Astrocyte (in vitro differentiated cells and primary cell): Measurements from ENCODE around the gene AGPAT3. TPM values are rescaled to one million over a fixed set of nuclear protein-coding genes. Genes with fewer than 3 reads are reported as not detected.

ENCODE experiments used
- DNase-seq: peaks from one replicate; pipeline ENCODE4 v3.0.0-alpha.2; 2010; ENCODE audit warnings: low read depth
- FAIRE-seq: peaks from 2 replicates; lab custom pipeline; 2011; peaks lifted over from hg19 to GRCh38; lab: Jason Lieb, UNC
- H2AFZ ChIP-seq: 2 replicates; pipeline ENCODE4 v1.6.0; 2012; ENCODE audit warnings: low read depth, low read length, inconsistent platforms
- H3K27ac ChIP-seq: 2 replicates; pipeline ENCODE4 v1.5.1; 2011; ENCODE audit warnings: low read depth, low read length, inconsistent platforms
- H3K27me3 ChIP-seq: 2 replicates; pipeline ENCODE4 v1.6.0; 2011; ENCODE audit warnings: low read length, inconsistent platforms; ENCODE audit not compliant: insufficient read depth
- H3K36me3 ChIP-seq: 2 replicates; pipeline ENCODE4 v1.5.1; 2011; ENCODE audit warnings: low read length, inconsistent platforms; ENCODE audit not compliant: insufficient read depth
- H3K4me1 ChIP-seq: 2 replicates; pipeline ENCODE4 v1.5.1; 2011; ENCODE audit warnings: low read length, inconsistent platforms; ENCODE audit not compliant: insufficient read depth
- H3K4me2 ChIP-seq: 2 replicates; pipeline ENCODE4 v1.6.0; 2012; ENCODE audit warnings: low read length, inconsistent platforms
- H3K4me3 ChIP-seq: 2 replicates; pipeline ENCODE4 v1.5.1; 2011; ENCODE audit warnings: low read depth, mild to moderate bottlenecking, low read length, inconsistent platforms; ENCODE audit not compliant: insufficient read depth
- H3K79me2 ChIP-seq: 2 replicates; pipeline ENCODE4 v1.6.0; 2012; ENCODE audit warnings: mild to moderate bottlenecking, low read length, inconsistent platforms; ENCODE audit not compliant: insufficient read depth
- H3K9ac ChIP-seq: 2 replicates; pipeline ENCODE4 v1.6.0; 2012; ENCODE audit warnings: mild to moderate bottlenecking, low read length, inconsistent platforms
- H3K9me3 ChIP-seq: 2 replicates; pipeline ENCODE4 v1.5.1; 2012; ENCODE audit warnings: low read depth, mild to moderate bottlenecking, low read length, inconsistent platforms; ENCODE audit not compliant: insufficient read depth
- H4K20me1 ChIP-seq: 2 replicates; pipeline ENCODE4 v1.6.0; 2012; ENCODE audit warnings: low read length, inconsistent platforms; ENCODE audit not compliant: insufficient read depth
- H3K27ac Mint-ChIP-seq: one replicate; pipeline ENCODE4 v1.8.0; 2021; ENCODE audit warnings: mild to moderate bottlenecking, mixed read lengths; ENCODE audit not compliant: unreplicated experiment
- H3K27me3 Mint-ChIP-seq: one replicate; pipeline ENCODE4 v1.8.0; 2021; ENCODE audit warnings: low read depth, mixed read lengths; ENCODE audit not compliant: unreplicated experiment
- H3K36me3 Mint-ChIP-seq: one replicate; pipeline ENCODE4 v1.8.0; 2021; ENCODE audit warnings: low read depth, mixed read lengths; ENCODE audit not compliant: unreplicated experiment
- H3K4me1 Mint-ChIP-seq: one replicate; pipeline ENCODE4 v1.8.0; 2021; ENCODE audit warnings: low read depth, mixed read lengths; ENCODE audit not compliant: unreplicated experiment
- H3K4me3 Mint-ChIP-seq: one replicate; pipeline ENCODE4 v1.8.0; 2021; ENCODE audit warnings: mild to moderate bottlenecking, moderate library complexity, mixed read lengths; ENCODE audit not compliant: unreplicated experiment
- H3K9me3 Mint-ChIP-seq: one replicate; pipeline ENCODE4 v1.8.0; 2021; ENCODE audit warnings: mild to moderate bottlenecking, mixed read lengths; ENCODE audit not compliant: unreplicated experiment
- CTCF ChIP-seq: IDR thresholded peaks from 2 replicates; pipeline ENCODE4 v1.5.1; 2011; ENCODE audit warnings: low read depth, mild to moderate bottlenecking, inconsistent platforms, low read length, moderate library complexity; ENCODE audit not compliant: insufficient read depth
- EZH2 ChIP-seq: IDR thresholded peaks from 2 replicates; pipeline ENCODE4 v1.6.1; 2012; ENCODE audit warnings: mild to moderate bottlenecking, low read length, inconsistent platforms; ENCODE audit not compliant: insufficient read depth
- total RNA-seq: library from RNA; stranded (reverse); gene quantifications from 2 replicates; pipeline ENCODE4 v1.2.1, GENCODE V29; 2021

Gene AGPAT3
- total RNA-seq, 1 donor from 2014 or later, result 34.7 TPM

- Histone ChIP-seq H3K79me2 (no peaks in the 10 kb centered on the region), H3K4me3 (no peak overlapping the region), H3K36me3 (no peaks in the 10 kb centered on the region), H3K27me3 (peaks cover 6% of the 10 kb centered on the region), H2AFZ (no peak overlapping the region), H3K4me1 (peaks cover 9% of the 10 kb centered on the region), H4K20me1 (no peaks in the 10 kb centered on the region), H3K4me2 (no peak overlapping the region), H3K27ac (no peak overlapping the region), H3K9ac (no peak overlapping the region), H3K9me3 (peaks cover 2% of the 10 kb centered on the region)
- Mint-ChIP-seq H3K4me1 (peaks cover 5% of the 10 kb centered on the region), H3K27me3 (peaks cover 13% of the 10 kb centered on the region), H3K9me3 (peaks cover 4% of the 10 kb centered on the region), H3K36me3 (peaks cover 6% of the 10 kb centered on the region), H3K4me3 (no peak overlapping the region), H3K27ac (no peak overlapping the region)
- TF ChIP-seq EZH2, result no peak
- no peak for TF ChIP-seq CTCF
- FAIRE-seq (no peak), DNase-seq (no peak)
Observed at GRCh38 chr21:43829161-43829560, 35.9 kb upstream of the AGPAT3 start.

GRCh38 chr21:43829575-43830119 lies 35.4 kb upstream of the AGPAT3 start:
- peaks cover 8% of the 10 kb centered on the region for H3K4me1 ChIP-seq
- TF ChIP-seq CTCF (no peak), EZH2 (no peak)
- no peak overlapping the region for H3K27ac ChIP-seq
- no peak overlapping the region for H3K4me3 ChIP-seq
- no peak overlapping the region for H3K27ac Mint-ChIP-seq
- H2AFZ ChIP-seq, result no peak overlapping the region
- H4K20me1 ChIP-seq, result no peaks in the 10 kb centered on the region
- no peak overlapping the region for H3K4me3 Mint-ChIP-seq
- peaks cover 6% of the 10 kb centered on the region for H3K36me3 Mint-ChIP-seq
- FAIRE-seq (no peak), DNase-seq (no peak)
- peaks cover 4% of the 10 kb centered on the region for H3K9me3 Mint-ChIP-seq
- H3K9me3 ChIP-seq, result peaks cover 2% of the 10 kb centered on the region
- peaks cover 6% of the 10 kb centered on the region for H3K27me3 ChIP-seq
- H3K9ac ChIP-seq, result no peak overlapping the region
- H3K4me1 Mint-ChIP-seq, result peaks cover 2% of the 10 kb centered on the region
- no peaks in the 10 kb centered on the region for H3K36me3 ChIP-seq
- H3K79me2 ChIP-seq, result no peaks in the 10 kb centered on the region
- peaks cover 13% of the 10 kb centered on the region for H3K27me3 Mint-ChIP-seq
- H3K4me2 ChIP-seq, result no peak overlapping the region

GRCh38 chr21:43832158-43832550 lies 32.9 kb upstream of the AGPAT3 start:
- H3K4me1 Mint-ChIP-seq, result no peaks in the 10 kb centered on the region
- peaks cover 31% of the 10 kb centered on the region for H3K27me3 Mint-ChIP-seq
- no peak overlapping the region for H3K9ac ChIP-seq
- H3K4me2 ChIP-seq, result no peak overlapping the region
- peaks cover 9% of the 10 kb centered on the region for H3K27me3 ChIP-seq
- H3K36me3 ChIP-seq, result no peaks in the 10 kb centered on the region
- no peak overlapping the region for H3K4me3 ChIP-seq
- H3K36me3 Mint-ChIP-seq, result peaks cover 6% of the 10 kb centered on the region
- H3K9me3 ChIP-seq, result peaks cover 2% of the 10 kb centered on the region
- H3K4me3 Mint-ChIP-seq, result no peak overlapping the region
- DNase-seq (no peak), FAIRE-seq (no peak)
- no peak overlapping the region for H3K27ac Mint-ChIP-seq
- TF ChIP-seq EZH2 (no peak), CTCF (no peak)
- H3K9me3 Mint-ChIP-seq, result peaks cover 4% of the 10 kb centered on the region
- no peaks in the 10 kb centered on the region for H3K4me1 ChIP-seq
- no peaks in the 10 kb centered on the region for H4K20me1 ChIP-seq
- no peak overlapping the region for H2AFZ ChIP-seq
- no peaks in the 10 kb centered on the region for H3K79me2 ChIP-seq
- no peak overlapping the region for H3K27ac ChIP-seq
